Left ventricle myocardium inferior (tissue), 1 donor: ENCODE measurements around the gene RPL13. TPM values are rescaled to one million over a fixed set of nuclear protein-coding genes. Genes with fewer than 3 reads are reported as not detected.

Source experiments
- DNase-seq: peaks from one replicate; pipeline ENCODE4 v3.0.0-alpha.2; 2020
- H3K27ac ChIP-seq: fragments of 200-600 bp; replicated peaks from 2 replicates; pipeline ENCODE4 v1.8.0; 2021
- H3K27me3 ChIP-seq: fragments of 200-600 bp; 2 replicates; pipeline ENCODE4 v1.8.0; 2021; ENCODE audit warnings: low read depth
- H3K36me3 ChIP-seq: fragments of 200-600 bp; 2 replicates; pipeline ENCODE4 v1.8.0; 2021
- H3K4me1 ChIP-seq: fragments of 200-600 bp; 2 replicates; pipeline ENCODE4 v1.8.0; 2021
- H3K4me3 ChIP-seq: fragments of 200-600 bp; 2 replicates; pipeline ENCODE4 v1.8.0; 2021; ENCODE audit warnings: mild to moderate bottlenecking, moderate library complexity
- H3K9me3 ChIP-seq: fragments of 200-600 bp; replicated peaks from 2 replicates; pipeline ENCODE4 v1.8.0; 2021
- CTCF ChIP-seq: fragments of 200-600 bp; IDR thresholded peaks from 2 replicates; pipeline ENCODE4 v1.8.0; 2021; ENCODE audit warnings: antibody characterized with exemption, mild to moderate bottlenecking, borderline replicate concordance
- intact Hi-C: fragments of 100-400 bp; cut with micrococcal nuclease; formaldehyde crosslinking; loops from one replicate; pipeline ENCODE4 v1.11.0; 2022
- total RNA-seq: library from RNA; stranded (reverse); fragmentation: NEBNext Ultra II Directional; extraction: Animal tissue kit (Norgen Biotek cat#: 25700); gene quantifications from one replicate; pipeline ENCODE4 v1.2.1, GENCODE V29; 2021
- donor health status: DM: no; HTN: yes; CAD: no; lungs with severe emphysema.

RPL13 gene
- total RNA-seq, 1 donor from 2014 or later = 1,030 TPM

- H3K4me3 ChIP-seq = no peak overlapping the region
- no peaks in the 10 kb centered on the region for H3K9me3 ChIP-seq
- intact Hi-C loops = no loop called here
- TF ChIP-seq CTCF = no peak
- H3K4me1 ChIP-seq = no peaks in the 10 kb centered on the region
- H3K27me3 ChIP-seq = no peaks in the 10 kb centered on the region
- no peak overlapping the region for H3K27ac ChIP-seq
- peaks cover 90% of the 10 kb centered on the region for H3K36me3 ChIP-seq
- no peak for DNase-seq
Observed at GRCh38 chr16:89548344-89549006, 12.0 kb upstream of the RPL13 start.

- no peak overlapping the region for H3K27ac ChIP-seq
- H3K9me3 ChIP-seq = no peaks in the 10 kb centered on the region
- no peak for DNase-seq
- TF ChIP-seq CTCF = no peak
- no peaks in the 10 kb centered on the region for H3K27me3 ChIP-seq
- no peak overlapping the region for H3K4me3 ChIP-seq
- intact Hi-C loops = no loop called here
- no peaks in the 10 kb centered on the region for H3K4me1 ChIP-seq
- peaks cover 97% of the 10 kb centered on the region for H3K36me3 ChIP-seq
Observed at GRCh38 chr16:89549007-89549700, 11.3 kb upstream of the RPL13 start.

- TF ChIP-seq CTCF = no peak
- Histone ChIP-seq H3K4me3 (no peak overlapping the region), H3K9me3 (no peaks in the 10 kb centered on the region), H3K27me3 (no peaks in the 10 kb centered on the region), H3K4me1 (no peaks in the 10 kb centered on the region), H3K36me3 (peaks cover 99% of the 10 kb centered on the region), H3K27ac (no peak overlapping the region)
- DNase-seq = no peak
- intact Hi-C loops = no loop called here
Observed at GRCh38 chr16:89550421-89551007, 10.0 kb upstream of the RPL13 start.

GRCh38 chr16:89552329-89552728 lies 8.2 kb upstream of the RPL13 start:
- TF ChIP-seq CTCF = no peak
- DNase-seq = no peak
- intact Hi-C loops = no loop called here
- H3K36me3 ChIP-seq = peaks cover 96% of the 10 kb centered on the region
- no peak overlapping the region for H3K27ac ChIP-seq
- H3K4me3 ChIP-seq = no peak overlapping the region
- H3K4me1 ChIP-seq = peaks cover 2% of the 10 kb centered on the region
- H3K9me3 ChIP-seq = no peaks in the 10 kb centered on the region
- H3K27me3 ChIP-seq = no peaks in the 10 kb centered on the region

- DNase-seq = no peak
- TF ChIP-seq CTCF = no peak
- H3K27ac ChIP-seq = no peak overlapping the region
- peaks cover 8% of the 10 kb centered on the region for H3K4me1 ChIP-seq
- no peaks in the 10 kb centered on the region for H3K9me3 ChIP-seq
- intact Hi-C loops = no loop called here
- no peaks in the 10 kb centered on the region for H3K27me3 ChIP-seq
- H3K36me3 ChIP-seq = peaks cover 90% of the 10 kb centered on the region
- H3K4me3 ChIP-seq = no peak overlapping the region
Observed at GRCh38 chr16:89552913-89553312, 7.6 kb upstream of the RPL13 start.
